ENCODE measurements around the gene ANAPC7.
"Not testable (repeated sequence)": the region's sequence is repeated elsewhere in the genome, so short reads cannot be mapped to it uniquely, and the experiment has no call there.

The ANAPC7 gene

GRCh38 chr12:110373425-110373824 lies 30.1 kb downstream of the ANAPC7 start:
- no peak for DNase-seq

GRCh38 chr12:110373025-110373424 lies 30.5 kb downstream of the ANAPC7 start:
- DNase-seq = peak; percentile 27

GRCh38 chr12:110372056-110372425 lies 31.5 kb downstream of the ANAPC7 start:
- no peak for DNase-seq

GRCh38 chr12:110371408-110372055 lies 32.0 kb downstream of the ANAPC7 start:
- peak; percentile 79 for DNase-seq

- DNase-seq = no peak
These were observed 32.7 kb downstream of the ANAPC7 start for GRCh38 chr12:110370732-110371231.

GRCh38 chr12:110369992-110370391 lies 33.5 kb downstream of the ANAPC7 start:
- DNase-seq = no peak

- DNase-seq = peak; percentile 71
These were observed 36.2 kb downstream of the ANAPC7 start for GRCh38 chr12:110367181-110367864.

GRCh38 chr12:110366321-110367142 lies 37.0 kb downstream of the ANAPC7 start:
- DNase-seq = no peak

- DNase-seq = no peak
These were observed 37.8 kb downstream of the ANAPC7 start for GRCh38 chr12:110365489-110366320.

GRCh38 chr12:110361216-110361615 lies 42.3 kb downstream of the ANAPC7 start:
- DNase-seq = no peak

GRCh38 chr12:110358384-110359097 lies 45.0 kb downstream of the ANAPC7 start:
- DNase-seq = not testable (repeated sequence)

- peak; percentile 13 for DNase-seq
These were observed 48.4 kb downstream of the ANAPC7 start for GRCh38 chr12:110355073-110355472.

GRCh38 chr12:110354172-110354780 lies 49.2 kb downstream of the ANAPC7 start:
- no peak for DNase-seq

GRCh38 chr12:110353211-110353965 lies 50.1 kb downstream of the ANAPC7 start:
- no peak for DNase-seq

- DNase-seq = no peak
These were observed 51.1 kb downstream of the ANAPC7 start for GRCh38 chr12:110352401-110352800.

- no peak for DNase-seq
These were observed 52.4 kb downstream of the ANAPC7 start for GRCh38 chr12:110351119-110351518.

GRCh38 chr12:110349514-110350151 lies 53.9 kb downstream of the ANAPC7 start:
- no peak for DNase-seq

GRCh38 chr12:110349096-110349495 lies 54.4 kb downstream of the ANAPC7 start:
- DNase-seq = no peak

- DNase-seq = no peak
These were observed 55.0 kb downstream of the ANAPC7 start for GRCh38 chr12:110348431-110349059.

- DNase-seq = no peak
These were observed 55.7 kb downstream of the ANAPC7 start for GRCh38 chr12:110347767-110348166.
